ENCODE measurements around the gene PPP1R16B.

DNA sequence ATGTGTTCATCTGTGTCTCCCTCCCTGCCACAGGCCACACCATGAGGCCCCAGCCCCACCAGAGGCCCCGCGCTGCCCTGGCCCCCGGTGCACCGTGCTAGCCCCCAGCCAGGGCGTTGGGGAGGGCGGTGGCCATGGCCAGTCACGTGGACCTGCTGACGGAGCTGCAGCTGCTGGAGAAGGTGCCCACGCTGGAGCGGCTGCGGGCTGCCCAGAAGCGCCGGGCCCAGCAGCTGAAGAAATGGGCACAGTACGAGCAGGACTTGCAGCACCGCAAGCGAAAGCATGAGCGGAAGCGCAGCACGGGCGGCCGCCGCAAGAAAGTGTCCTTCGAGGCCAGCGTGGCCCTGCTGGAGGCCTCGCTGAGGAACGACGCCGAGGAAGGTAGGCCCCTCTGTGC is 30.3 kb downstream of the PPP1R16B start:
- TF ChIP-seq POLR2AphosphoS5 (IDR thresholded peaks at IDR 0.05; ENCODE audit: borderline replicate concordance, low read depth, low read length): no peak
- TF ChIP-seq EZH2 (IDR thresholded peaks at IDR 0.05): no peak
- no peak for TF ChIP-seq FOXP2 (optimal IDR thresholded peaks at IDR 0.05; ENCODE audit: control extremely low read depth, extremely low read length, insufficient read depth)

All from SK-N-MC (cell line).